Measurements from ENCODE around the gene CCN2. TPM values are rescaled to one million over a fixed set of nuclear protein-coding genes. Genes with fewer than 3 reads are reported as not detected.

Gene CCN2
- total RNA-seq, 1 donor from 2014 or later = 33.5 TPM

- no peak overlapping the region for H3K27ac Mint-ChIP-seq
- no peak for DNase-seq (ENCODE audit: low spot score, unreplicated experiment)
- TF ChIP-seq CTCF (IDR thresholded peaks at IDR 0.05; ENCODE audit: unreplicated experiment) = no peak
- H3K4me3 Mint-ChIP-seq (ENCODE audit: low read depth) = no peak overlapping the region
- peaks cover 48% of the 10 kb centered on the region for H3K4me1 Mint-ChIP-seq (ENCODE audit: low read depth)
- no peaks in the 10 kb centered on the region for H3K36me3 Mint-ChIP-seq (ENCODE audit: insufficient read depth)
- no peaks in the 10 kb centered on the region for H3K9me3 Mint-ChIP-seq (ENCODE audit: low read depth)
- no peaks in the 10 kb centered on the region for H3K27me3 Mint-ChIP-seq
Measured at GRCh38 chr6:131955876-131956275, 4.7 kb upstream of the CCN2 start.

GRCh38 chr6:131955192-131955591 is 4.0 kb upstream of the CCN2 start:
- Mint-ChIP-seq H3K27ac (no peak overlapping the region), H3K4me3 (ENCODE audit: low read depth) (no peak overlapping the region), H3K36me3 (ENCODE audit: insufficient read depth) (no peaks in the 10 kb centered on the region), H3K4me1 (ENCODE audit: low read depth) (peaks cover 48% of the 10 kb centered on the region), H3K9me3 (ENCODE audit: low read depth) (no peaks in the 10 kb centered on the region), H3K27me3 (no peaks in the 10 kb centered on the region)
- no peak for TF ChIP-seq CTCF (IDR thresholded peaks at IDR 0.05; ENCODE audit: unreplicated experiment)
- no peak for DNase-seq (ENCODE audit: low spot score, unreplicated experiment)

GRCh38 chr6:131954775-131955107 is 3.6 kb upstream of the CCN2 start:
- no peak overlapping the region for H3K4me3 Mint-ChIP-seq (ENCODE audit: low read depth)
- H3K4me1 Mint-ChIP-seq (ENCODE audit: low read depth) = peaks cover 50% of the 10 kb centered on the region
- H3K9me3 Mint-ChIP-seq (ENCODE audit: low read depth) = no peaks in the 10 kb centered on the region
- no peak for TF ChIP-seq CTCF (IDR thresholded peaks at IDR 0.05; ENCODE audit: unreplicated experiment)
- H3K27me3 Mint-ChIP-seq = no peaks in the 10 kb centered on the region
- DNase-seq (ENCODE audit: low spot score, unreplicated experiment) = no peak
- H3K36me3 Mint-ChIP-seq (ENCODE audit: insufficient read depth) = peaks cover 3% of the 10 kb centered on the region
- peak overlapping the region; percentile 87 for H3K27ac Mint-ChIP-seq

GRCh38 chr6:131954059-131954774 is 3.0 kb upstream of the CCN2 start:
- Mint-ChIP-seq H3K36me3 (ENCODE audit: insufficient read depth) (peaks cover 8% of the 10 kb centered on the region), H3K4me1 (ENCODE audit: low read depth) (peaks cover 50% of the 10 kb centered on the region), H3K27ac (peak overlapping the region; percentile 87), H3K27me3 (no peaks in the 10 kb centered on the region), H3K9me3 (ENCODE audit: low read depth) (no peaks in the 10 kb centered on the region), H3K4me3 (ENCODE audit: low read depth) (no peak overlapping the region)
- no peak for TF ChIP-seq CTCF (IDR thresholded peaks at IDR 0.05; ENCODE audit: unreplicated experiment)
- DNase-seq (ENCODE audit: low spot score, unreplicated experiment) = no peak

GRCh38 chr6:131952886-131953509 is 1.8 kb upstream of the CCN2 start:
- H3K27me3 Mint-ChIP-seq = no peaks in the 10 kb centered on the region
- H3K9me3 Mint-ChIP-seq (ENCODE audit: low read depth) = no peaks in the 10 kb centered on the region
- no peak for DNase-seq (ENCODE audit: low spot score, unreplicated experiment)
- H3K4me1 Mint-ChIP-seq (ENCODE audit: low read depth) = peaks cover 38% of the 10 kb centered on the region
- H3K4me3 Mint-ChIP-seq (ENCODE audit: low read depth) = no peak overlapping the region
- TF ChIP-seq CTCF (IDR thresholded peaks at IDR 0.05; ENCODE audit: unreplicated experiment) = no peak
- peak overlapping the region; percentile 59 for H3K27ac Mint-ChIP-seq
- peaks cover 13% of the 10 kb centered on the region for H3K36me3 Mint-ChIP-seq (ENCODE audit: insufficient read depth)
